NCI-H69 (cell line): ENCODE data around the gene OAT.

ENCODE experiments used
- DNase-seq: peaks from one replicate; lab custom pipeline; 2025; lab: John Stamatoyannopoulos, UW

OAT gene

GRCh38 chr10:124353896-124354295 lies 64.8 kb downstream of the OAT start:
- DNase-seq = no peak

GRCh38 chr10:124353091-124353815 lies 65.5 kb downstream of the OAT start:
- DNase-seq = no peak

GRCh38 chr10:124351481-124352220 lies 67.1 kb downstream of the OAT start:
- no peak for DNase-seq

- no peak for DNase-seq
These were observed 67.9 kb downstream of the OAT start for GRCh38 chr10:124350806-124351205.

- DNase-seq = no peak
These were observed 68.8 kb downstream of the OAT start for GRCh38 chr10:124349996-124350280.

GRCh38 chr10:124349231-124349995 lies 69.3 kb downstream of the OAT start:
- no peak for DNase-seq

- no peak for DNase-seq
These were observed 69.9 kb downstream of the OAT start for GRCh38 chr10:124348801-124349200.

- DNase-seq = no peak
These were observed 70.8 kb downstream of the OAT start for GRCh38 chr10:124347956-124348355.
